Nephron (organoid): Measurements from ENCODE around the gene ACE2.

Source experiments
- H3K27ac Mint-ChIP-seq, 3 experiments: 2 replicates each; pipeline ENCODE4 v1.8.0; 2020; ENCODE audit warnings: mixed read lengths in 3 of 3, mild to moderate bottlenecking in 2 of 3, moderate library complexity in 1 of 3
- H3K27me3 Mint-ChIP-seq: 2 replicates; pipeline ENCODE4 v1.8.0; 2021; ENCODE audit warnings: low read depth, mild to moderate bottlenecking, moderate library complexity, mixed read lengths
- H3K36me3 Mint-ChIP-seq: 2 replicates; pipeline ENCODE4 v1.8.0; 2020; ENCODE audit warnings: low read depth, mixed read lengths
- H3K4me1 Mint-ChIP-seq: 2 replicates; pipeline ENCODE4 v1.8.0; 2020; ENCODE audit warnings: mixed read lengths
- H3K4me3 Mint-ChIP-seq, 3 experiments: 2 replicates each; pipeline ENCODE4 v1.8.0; 2020; ENCODE audit warnings: mild to moderate bottlenecking in 3 of 3, mixed read lengths in 3 of 3, moderate library complexity in 2 of 3
- H3K9me3 Mint-ChIP-seq: 2 replicates; pipeline ENCODE4 v1.8.0; 2020; ENCODE audit warnings: mixed read lengths
- CTCF ChIP-seq, 3 experiments: fragments of 200-600 bp; sonication (generic); IDR thresholded peaks; one replicate each; pipeline ENCODE4 v1.5.0; 2021; ENCODE audit warnings: antibody characterized with exemption in 3 of 3; ENCODE audit not compliant: unreplicated experiment in 3 of 3

The ACE2 gene

GRCh38 chrX:15564981-15565579 is 35.7 kb downstream of the ACE2 start:
- H3K4me1 Mint-ChIP-seq: peaks cover 8% of the 10 kb centered on the region
- H3K27me3 Mint-ChIP-seq: peaks cover 3% of the 10 kb centered on the region

GRCh38 chrX:15563056-15563455 is 37.7 kb downstream of the ACE2 start:
- no peaks in the 10 kb centered on the region for H3K36me3 Mint-ChIP-seq

More at GRCh38 chrX:15564981-15565579, 35.7 kb downstream of the ACE2 start:
- no peak overlapping the region for H3K27ac Mint-ChIP-seq
- peak; percentile 57 to 66 (median 65) for TF ChIP-seq CTCF (IDR thresholded peaks at IDR 0.05; ENCODE audit: unreplicated experiment in 3 of 3)
- no peaks in the 10 kb centered on the region for H3K36me3 Mint-ChIP-seq
- no peaks in the 10 kb centered on the region for H3K9me3 Mint-ChIP-seq
- H3K4me3 Mint-ChIP-seq: no peak overlapping the region

GRCh38 chrX:15560924-15561323 is 39.8 kb downstream of the ACE2 start:
- no peaks in the 10 kb centered on the region for H3K9me3 Mint-ChIP-seq
- no peaks in the 10 kb centered on the region for H3K36me3 Mint-ChIP-seq
- peaks cover 5% of the 10 kb centered on the region for H3K4me1 Mint-ChIP-seq
- H3K27ac Mint-ChIP-seq: no peak overlapping the region
- TF ChIP-seq CTCF (IDR thresholded peaks at IDR 0.05; ENCODE audit: unreplicated experiment in 3 of 3): no peak
- peaks cover 3% of the 10 kb centered on the region for H3K27me3 Mint-ChIP-seq
- H3K4me3 Mint-ChIP-seq: no peak overlapping the region

More at GRCh38 chrX:15563056-15563455, 37.7 kb downstream of the ACE2 start:
- H3K27ac Mint-ChIP-seq: peak overlapping the region in 1 of 3 experiments; percentile 20
- H3K27me3 Mint-ChIP-seq: peaks cover 3% of the 10 kb centered on the region
- H3K9me3 Mint-ChIP-seq: no peaks in the 10 kb centered on the region
- no peak overlapping the region for H3K4me3 Mint-ChIP-seq
- no peak for TF ChIP-seq CTCF (IDR thresholded peaks at IDR 0.05; ENCODE audit: unreplicated experiment in 3 of 3)
- H3K4me1 Mint-ChIP-seq: peaks cover 13% of the 10 kb centered on the region

GRCh38 chrX:15559227-15559626 is 41.5 kb downstream of the ACE2 start:
- Mint-ChIP-seq H3K36me3 (no peaks in the 10 kb centered on the region), H3K4me1 (peaks cover 5% of the 10 kb centered on the region), H3K27me3 (no peaks in the 10 kb centered on the region), H3K27ac (no peak overlapping the region), H3K4me3 (no peak overlapping the region), H3K9me3 (no peaks in the 10 kb centered on the region)
- no peak for TF ChIP-seq CTCF (IDR thresholded peaks at IDR 0.05; ENCODE audit: unreplicated experiment in 3 of 3)

- Mint-ChIP-seq H3K36me3 (no peaks in the 10 kb centered on the region), H3K27me3 (no peaks in the 10 kb centered on the region), H3K9me3 (peaks cover 2% of the 10 kb centered on the region), H3K27ac (no peak overlapping the region), H3K4me3 (no peak overlapping the region), H3K4me1 (no peaks in the 10 kb centered on the region)
- TF ChIP-seq CTCF (IDR thresholded peaks at IDR 0.05; ENCODE audit: unreplicated experiment in 3 of 3): no peak
Observed at GRCh38 chrX:15549189-15550012, 51.4 kb downstream of the ACE2 start.
